Stimulated activated CD4-positive, alpha-beta T cell treated with anti-CD3 and anti-CD28 coated beads, TNF-alpha, amount 100 ng/mL, for 24 hours (primary cell): ENCODE data around the gene SLC26A2.
"Not testable (repeated sequence)": the region's sequence is repeated elsewhere in the genome, so short reads cannot be mapped to it uniquely, and the experiment has no call there.

Experiments
- DNase-seq, 3 experiments: peaks; one replicate each; pipeline ENCODE4 v3.0.0-alpha.2; 2020; ENCODE audit warnings: low read depth in 3 of 3

SLC26A2 gene

GRCh38 chr5:149937610-149938009, 22.9 kb upstream of the SLC26A2 start:
- DNase-seq, result no peak

GRCh38 chr5:149938279-149938678, 22.3 kb upstream of the SLC26A2 start:
- no peak for DNase-seq

- no peak for DNase-seq
Observed at GRCh38 chr5:149938791-149939358, 21.7 kb upstream of the SLC26A2 start.

- no peak for DNase-seq
Observed at GRCh38 chr5:149939546-149939945, 21.0 kb upstream of the SLC26A2 start.

- no peak for DNase-seq
Observed at GRCh38 chr5:149940077-149940574, 20.4 kb upstream of the SLC26A2 start.

GRCh38 chr5:149940941-149941644, 19.5 kb upstream of the SLC26A2 start:
- DNase-seq, result no peak

- DNase-seq, result no peak
Observed at GRCh38 chr5:149941795-149942194, 18.8 kb upstream of the SLC26A2 start.

GRCh38 chr5:149942199-149942598, 18.4 kb upstream of the SLC26A2 start:
- no peak for DNase-seq

- DNase-seq, result not testable (repeated sequence)
Observed at GRCh38 chr5:149942741-149943169, 17.8 kb upstream of the SLC26A2 start.

GRCh38 chr5:149943177-149943949, 17.2 kb upstream of the SLC26A2 start:
- not testable (repeated sequence) for DNase-seq

- no peak for DNase-seq
Observed at GRCh38 chr5:149944666-149945065, 15.9 kb upstream of the SLC26A2 start, which contains the start of gene PDE6A. Gene PDE6A, minus strand, starts transcription at chr5:149944793. Its CDS starts 120 bp downstream, at chr5:149944673.

- no peak for DNase-seq
Observed at GRCh38 chr5:149946118-149946517, 14.4 kb upstream of the SLC26A2 start.

- no peak for DNase-seq
Observed at GRCh38 chr5:149948993-149949392, 11.6 kb upstream of the SLC26A2 start.

- no peak for DNase-seq
Observed at GRCh38 chr5:149951138-149951749, 9.3 kb upstream of the SLC26A2 start.

GRCh38 chr5:149953436-149954121, 7.0 kb upstream of the SLC26A2 start:
- DNase-seq, result no peak

- no peak for DNase-seq
Observed at GRCh38 chr5:149954798-149955197, 5.8 kb upstream of the SLC26A2 start.

GRCh38 chr5:149956685-149957084, 3.9 kb upstream of the SLC26A2 start:
- DNase-seq, result no peak

- DNase-seq, result no peak
Observed at GRCh38 chr5:149957855-149958254, 2.7 kb upstream of the SLC26A2 start.

GRCh38 chr5:149959406-149960236, 937 bp upstream of the SLC26A2 start:
- peak; percentile 12 to 52 (median 37) for DNase-seq

GRCh38 chr5:149961186-149961685, 678 bp downstream of the SLC26A2 start:
- no peak for DNase-seq
